GM19025 (cell line): ENCODE data around the gene SH3TC2.

Experiments used
- ATAC-seq: cut with Tn5 transposase; IDR thresholded peaks from one replicate; pipeline ENCODE4 v1.9.1; 2021; ENCODE audit warnings: mild to moderate bottlenecking, low read depth, moderate library complexity; ENCODE audit not compliant: unreplicated experiment

Gene SH3TC2

GRCh38 chr5:149061341-149061740 lies 1.5 kb downstream of the SH3TC2 start:
- ATAC-seq: no peak

GRCh38 chr5:149060325-149060724 lies 2.5 kb downstream of the SH3TC2 start:
- no peak for ATAC-seq

DNA sequence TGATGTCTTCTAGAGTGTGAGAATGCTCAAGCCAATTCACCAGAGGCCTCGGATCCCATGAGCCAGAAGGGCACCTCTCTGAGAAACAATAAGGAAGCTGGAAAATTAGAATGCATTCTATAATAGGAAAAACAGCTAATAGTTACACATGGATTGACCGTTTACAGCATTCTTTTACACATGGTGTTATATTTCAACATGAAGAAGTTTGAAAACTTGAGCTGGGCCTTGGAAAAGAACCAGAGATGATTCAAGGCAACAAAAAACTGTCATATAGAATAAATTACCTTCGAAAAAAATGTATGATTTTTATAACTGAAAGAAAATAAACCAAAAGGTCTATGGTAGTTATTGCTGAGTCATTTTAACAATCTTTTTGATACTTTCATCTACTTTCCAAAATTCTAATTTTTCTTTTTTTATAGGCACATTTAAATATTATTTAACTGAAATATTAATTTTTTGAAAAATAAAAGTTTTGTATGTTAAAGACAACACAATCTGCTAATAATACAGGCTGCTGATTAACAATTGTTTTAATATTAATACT lies 6.2 kb downstream of the SH3TC2 start:
- ATAC-seq: no peak

DNA sequence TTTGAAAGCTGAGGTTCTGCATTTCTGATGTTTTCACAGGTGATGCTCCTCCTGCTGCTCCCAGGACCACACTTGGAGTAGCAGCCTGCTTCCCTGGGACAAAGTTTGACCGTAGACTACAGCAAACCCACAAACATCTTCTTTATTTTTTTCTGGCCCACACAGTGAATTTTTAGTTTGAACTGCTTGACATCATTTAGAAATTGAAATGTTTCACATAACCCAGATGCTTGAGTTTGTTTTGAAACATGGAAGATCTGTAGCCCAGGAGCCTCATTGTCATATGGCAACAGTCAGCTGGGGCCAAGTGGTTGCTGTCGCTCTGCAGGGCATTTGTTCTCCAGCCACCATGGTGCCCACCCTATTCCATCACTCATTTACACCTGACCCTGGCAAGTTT lies 8.4 kb downstream of the SH3TC2 start:
- ATAC-seq: no peak

DNA sequence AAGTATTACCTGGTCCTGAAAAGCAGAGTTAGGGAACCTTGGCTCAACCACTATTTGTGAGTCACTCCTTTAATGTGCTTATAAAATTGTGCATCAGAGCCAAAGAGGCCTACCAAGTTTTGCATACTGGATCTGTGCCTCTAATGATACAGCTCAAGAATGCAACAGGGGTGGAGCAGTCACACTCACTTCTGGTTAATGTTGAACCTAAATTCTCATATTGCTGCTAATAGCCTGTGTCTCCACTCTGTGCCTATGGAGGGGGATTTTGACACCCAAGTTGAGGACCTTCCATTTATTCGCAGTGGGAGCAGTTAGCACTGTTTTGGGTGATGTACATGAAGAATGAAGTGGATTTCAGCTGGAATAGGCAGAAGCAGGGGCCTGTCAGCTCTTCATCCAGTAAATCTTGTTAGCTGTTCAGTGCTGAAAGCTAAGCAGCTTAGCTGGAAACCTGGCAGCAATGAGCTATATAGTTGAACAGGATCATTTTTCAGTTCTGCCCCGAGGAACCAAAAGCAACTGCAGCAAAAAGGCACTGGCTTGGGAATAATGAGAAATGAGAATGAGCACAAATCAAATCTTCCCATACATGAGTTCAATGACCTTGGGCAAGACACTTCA lies 9.7 kb downstream of the SH3TC2 start:
- ATAC-seq: no peak

DNA sequence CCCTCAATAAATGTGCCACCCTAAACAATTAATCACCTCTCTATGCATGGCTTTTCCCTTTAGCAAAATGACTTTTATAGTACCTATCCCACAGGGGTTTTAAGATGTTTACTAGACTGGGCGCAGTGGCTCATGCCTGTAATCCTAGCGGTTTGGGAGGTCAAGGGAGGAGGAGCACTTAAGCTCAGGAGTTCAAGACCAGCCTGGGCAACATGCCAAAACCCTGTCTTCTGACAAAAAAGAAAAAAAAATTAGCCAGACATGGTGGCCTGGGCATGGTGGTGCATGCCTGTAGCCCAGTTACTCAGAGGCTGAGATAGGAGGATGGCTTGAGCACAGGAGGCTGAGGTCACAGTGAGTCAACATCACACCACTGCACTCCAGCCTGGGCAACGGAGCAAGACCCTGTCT lies 13.5 kb downstream of the SH3TC2 start:
- ATAC-seq: no peak

- ATAC-seq: no peak
Observed at GRCh38 chr5:149048811-149049210, 14.1 kb downstream of the SH3TC2 start.

DNA sequence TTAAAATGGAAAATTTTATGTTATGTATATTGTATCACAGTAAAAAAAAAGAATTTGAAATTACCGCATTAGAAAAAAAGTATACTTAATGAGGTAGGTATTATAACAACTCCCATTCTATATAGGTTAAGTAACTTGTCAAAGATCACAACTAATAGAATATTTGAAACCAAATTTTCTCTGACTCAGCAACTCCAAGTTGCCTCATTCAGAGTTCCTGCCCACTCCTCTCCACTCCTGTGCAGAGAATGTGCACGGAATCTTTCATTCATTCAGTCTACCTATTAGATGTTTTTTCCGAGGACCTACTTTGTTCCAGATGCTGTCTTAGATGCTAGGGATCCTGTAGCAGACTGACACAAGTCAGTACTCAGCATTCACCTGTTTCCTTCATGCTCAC lies 15.4 kb downstream of the SH3TC2 start:
- no peak for ATAC-seq

- no peak for ATAC-seq
Observed at GRCh38 chr5:149046196-149046829, 16.5 kb downstream of the SH3TC2 start.

DNA sequence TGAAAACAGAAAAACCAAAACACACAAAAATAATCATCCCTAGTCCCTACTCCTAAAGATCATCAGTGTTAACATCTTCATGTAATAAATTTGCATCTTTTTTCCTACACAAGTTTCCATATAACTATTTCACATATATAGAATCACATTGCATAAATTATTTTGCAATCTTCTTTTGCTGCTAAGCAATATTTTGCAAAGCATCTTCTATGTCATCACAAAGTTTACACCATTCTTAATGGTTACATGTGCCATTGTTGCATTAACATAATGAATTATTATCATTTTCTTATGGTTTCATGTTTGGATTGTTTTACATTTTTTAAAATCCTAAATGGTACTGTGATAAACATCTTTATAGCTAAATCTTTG lies 17.8 kb downstream of the SH3TC2 start:
- ATAC-seq: no peak

GRCh38 chr5:149044453-149045088 lies 18.3 kb downstream of the SH3TC2 start:
- ATAC-seq: no peak

- ATAC-seq: no peak
Observed at GRCh38 chr5:149043641-149044040, 19.2 kb downstream of the SH3TC2 start.

DNA sequence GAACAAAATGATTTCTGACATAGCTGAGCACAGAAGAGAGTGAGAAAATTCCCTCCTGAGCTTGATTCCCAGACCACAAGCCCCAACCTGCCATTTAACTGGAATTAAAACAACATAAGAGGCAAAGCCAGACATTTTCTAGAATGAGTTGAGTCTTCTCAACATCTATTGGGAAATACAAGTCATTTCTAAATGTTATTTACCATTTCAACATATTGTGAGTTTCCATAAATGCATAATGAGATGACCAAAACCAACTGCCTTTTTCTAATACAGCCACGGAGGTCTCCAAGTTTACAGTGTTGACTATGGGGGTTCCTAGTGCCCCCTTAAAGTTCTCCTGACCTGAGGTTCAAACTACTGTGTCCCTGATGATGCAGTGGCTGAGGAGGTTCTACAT lies 20.0 kb downstream of the SH3TC2 start:
- ATAC-seq: no peak

- no peak for ATAC-seq
Observed at GRCh38 chr5:149041242-149041641, 21.6 kb downstream of the SH3TC2 start.

DNA sequence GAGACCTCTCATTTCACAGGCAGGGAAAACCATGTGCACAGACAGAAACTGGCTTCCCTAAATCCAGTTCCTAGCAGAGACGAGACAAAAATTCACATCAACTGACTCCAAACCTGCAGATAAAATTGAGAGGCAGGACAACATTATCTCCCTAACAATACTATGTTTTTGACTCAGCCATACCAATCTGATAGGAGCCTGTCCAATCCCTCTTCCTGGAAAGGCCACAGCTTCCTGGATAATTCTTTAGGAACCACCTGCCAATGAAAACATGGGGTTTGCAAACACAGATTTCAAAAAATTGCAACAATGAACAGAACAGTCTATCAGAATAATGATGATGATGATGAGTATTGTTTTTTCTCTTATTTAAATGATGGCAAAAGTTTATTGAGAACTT lies 22.4 kb downstream of the SH3TC2 start:
- ATAC-seq: no peak

DNA sequence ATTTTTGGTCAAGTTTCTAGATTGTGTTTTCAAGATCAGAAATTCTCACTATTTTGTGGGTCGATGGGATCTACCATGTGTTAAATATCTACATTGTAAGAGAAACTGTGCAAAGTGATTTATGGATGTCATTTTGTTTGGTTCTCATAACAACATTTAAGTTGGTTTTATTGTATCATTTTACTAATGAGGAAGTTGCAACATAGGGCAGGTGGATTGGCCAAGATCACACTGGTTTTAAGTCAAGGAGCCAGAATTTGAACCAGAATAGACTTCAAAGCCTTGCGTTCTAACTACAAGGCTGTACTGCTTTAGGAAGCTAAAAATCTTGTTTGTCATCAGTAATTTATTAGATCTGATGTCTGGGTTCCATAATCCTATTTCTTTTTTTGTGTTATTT lies 23.4 kb downstream of the SH3TC2 start:
- ATAC-seq: no peak

DNA sequence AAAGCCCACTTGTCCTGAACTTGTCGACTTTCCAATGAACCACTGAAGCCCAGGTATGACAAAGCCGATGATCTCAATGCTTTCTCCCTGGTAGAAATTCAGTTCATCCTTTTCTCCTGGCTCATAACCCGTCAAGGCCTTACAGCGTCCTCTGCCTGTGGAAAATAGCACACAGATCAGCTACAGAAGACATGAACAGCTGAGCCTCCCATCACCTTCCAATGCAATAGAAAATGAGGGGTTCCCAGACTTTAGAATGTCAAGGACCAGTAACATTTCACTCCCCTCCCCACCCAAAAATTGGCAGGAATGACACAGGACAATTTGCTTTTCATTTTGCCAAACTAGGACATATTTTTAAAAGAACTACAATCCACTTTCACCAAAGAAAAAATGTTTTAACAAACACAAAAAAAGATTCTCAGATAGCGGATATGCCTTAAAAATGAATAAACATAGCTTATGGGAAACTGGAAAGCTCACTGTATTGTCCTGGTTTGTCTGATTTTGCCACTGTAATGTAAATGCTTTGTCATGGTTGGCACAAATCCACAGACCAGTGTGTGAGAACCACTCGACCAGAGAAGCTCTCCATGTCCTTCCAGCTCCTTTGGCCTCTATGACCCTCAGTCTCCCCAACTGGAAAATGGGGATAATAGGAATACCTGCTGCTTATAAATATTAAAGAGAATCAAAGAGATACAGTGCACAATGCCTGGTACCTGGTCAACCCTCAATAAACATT lies 24.4 kb downstream of the SH3TC2 start:
- no peak for ATAC-seq

DNA sequence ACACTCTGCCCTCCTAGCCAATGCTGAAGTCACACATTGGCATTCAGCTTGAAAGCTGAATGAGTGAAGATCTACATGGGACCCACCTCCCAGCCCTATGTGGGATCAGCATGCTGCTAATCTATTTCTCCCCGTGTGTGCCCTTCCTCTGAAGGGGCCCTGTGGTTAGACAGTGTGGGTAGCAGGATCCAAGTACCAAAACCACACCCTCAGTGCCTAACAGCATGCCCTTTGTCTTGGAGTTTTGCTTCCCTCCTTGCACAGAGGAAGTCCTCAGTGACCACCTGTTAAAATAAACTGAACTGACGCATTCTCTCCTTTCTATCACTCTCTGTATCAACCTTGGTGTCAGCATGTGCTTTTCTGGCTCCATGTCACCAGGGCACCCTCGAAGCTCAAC lies 25.0 kb downstream of the SH3TC2 start:
- peak; percentile 58 for ATAC-seq

DNA sequence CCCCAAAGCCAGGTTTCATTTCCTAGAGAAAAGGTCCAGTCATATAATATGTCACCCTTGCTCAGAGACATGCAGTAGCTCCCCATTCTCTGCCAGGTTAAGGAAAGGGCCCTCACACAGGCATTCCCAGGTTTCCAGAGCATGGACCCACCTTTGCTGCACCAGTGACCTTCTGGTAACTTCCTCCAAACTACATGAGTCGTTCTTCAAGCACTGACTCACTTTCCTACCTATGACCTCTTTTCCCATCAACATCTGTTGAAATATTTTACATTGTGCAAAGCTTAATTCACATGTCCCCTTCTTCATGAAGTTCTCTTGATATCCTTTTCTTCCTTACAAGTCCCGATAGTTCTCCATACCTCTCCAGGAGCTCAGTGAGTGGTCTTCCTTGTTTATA lies 25.9 kb downstream of the SH3TC2 start:
- ATAC-seq: no peak

GRCh38 chr5:149036168-149036567 lies 26.7 kb downstream of the SH3TC2 start:
- no peak for ATAC-seq

DNA sequence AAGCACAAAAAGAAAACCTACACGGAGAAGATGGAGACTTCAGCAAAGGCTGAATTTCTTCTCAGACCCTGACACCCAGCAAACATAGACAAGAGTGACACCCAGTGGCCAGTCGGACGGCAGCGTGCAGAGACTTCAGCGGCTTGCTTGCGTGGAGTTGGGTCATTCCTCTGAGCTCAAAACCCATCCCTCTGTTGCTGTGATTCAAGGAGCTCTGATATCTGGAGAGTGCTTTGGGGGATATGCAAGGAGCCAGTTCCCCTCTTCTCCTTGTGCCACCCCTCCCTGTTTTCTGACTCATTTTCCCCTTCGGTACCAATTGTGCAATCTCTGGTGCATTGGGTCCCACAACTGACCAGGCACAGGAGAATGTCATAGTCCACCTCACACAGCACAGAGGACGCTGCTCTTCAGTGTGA lies 27.5 kb downstream of the SH3TC2 start:
- ATAC-seq: peak; percentile 68
